SK-N-SH (cell line): ENCODE results near the gene PITPNB.

Source experiments
- EP300 ChIP-seq, 2 experiments: IDR thresholded peaks; 2 replicates each; pipeline versions ENCODE4 v1.4.0 to v1.6.1; 2012; ENCODE audit warnings: borderline replicate concordance in 1 of 2, low read depth in 1 of 2, low read length in 1 of 2
- EZH2phosphoT487 ChIP-seq: fragments of 200-600 bp; sonication (generic); IDR thresholded peaks from 2 replicates; pipeline ENCODE4 v1.6.1; 2017; ENCODE audit warnings: low read depth, mixed run types, mild to moderate bottlenecking, antibody characterized with exemption, moderate library complexity, borderline replicate concordance
- POLR2AphosphoS5 ChIP-seq: IDR thresholded peaks from 2 replicates; pipeline ENCODE4 v1.6.1; 2012; ENCODE audit warnings: low read depth, low read length
- TCF12 ChIP-seq: IDR thresholded peaks from 2 replicates; pipeline ENCODE4 v1.4.0; 2012
- USF2 ChIP-seq: fragments of 150-350 bp; IDR thresholded peaks from 2 replicates; pipeline ENCODE4 v1.6.1; 2017; ENCODE audit warnings: antibody characterized with exemption, low read length, low read depth, borderline replicate concordance
- TF ChIP-seq, protein P1 (sequence below): fragments of 200-600 bp; sonication (generic); IDR thresholded peaks from 2 replicates; pipeline ENCODE4 v1.6.1; 2017; ENCODE audit warnings: antibody characterized with exemption, mild to moderate bottlenecking, moderate library complexity

DNA sequence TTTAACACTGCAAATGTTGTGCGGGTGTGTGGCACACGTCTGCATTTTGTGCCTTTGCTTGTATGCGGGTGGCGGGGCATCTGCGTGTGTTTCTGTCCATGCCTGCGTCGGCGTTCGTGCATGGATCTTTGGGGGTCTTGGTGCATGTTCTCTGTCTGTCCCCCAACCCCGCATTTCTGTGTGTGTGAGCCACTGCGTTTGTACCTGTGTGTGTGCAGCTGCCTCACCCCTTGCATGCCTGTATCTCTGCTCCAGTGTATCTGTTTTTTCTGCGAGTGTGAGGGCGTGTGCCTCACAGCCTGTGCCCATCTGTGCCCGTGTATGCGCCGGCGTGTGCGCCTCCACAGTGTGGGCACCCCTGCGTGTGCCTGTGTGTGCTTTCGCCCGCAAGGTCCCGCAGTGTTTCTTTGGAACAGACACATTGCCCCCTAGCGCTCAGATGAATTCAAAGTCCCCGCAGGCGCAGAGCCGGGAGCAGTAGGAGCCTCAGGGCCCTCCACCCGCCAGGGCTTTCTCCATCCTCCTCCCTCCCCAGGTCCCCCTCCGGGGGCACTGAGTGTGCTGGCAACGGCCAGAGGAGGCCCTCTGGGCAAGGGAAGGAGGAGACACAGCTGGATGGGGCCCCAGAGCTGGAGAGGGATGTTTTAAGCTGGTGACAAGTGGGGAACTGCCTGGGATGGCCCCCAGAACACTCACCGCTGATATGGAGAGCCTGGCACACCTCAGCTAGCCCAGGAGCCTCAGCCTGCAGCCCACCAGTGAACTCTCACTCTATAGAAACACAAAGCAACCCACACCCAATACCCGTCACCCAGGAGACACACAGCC lies 114.4 kb downstream of the PITPNB start:
- TF ChIP-seq POLR2AphosphoS5 (no peak), EP300 (IDR thresholded peaks at IDR 0.05; ENCODE audit: borderline replicate concordance in 1 of 2, low read depth in 1 of 2, low read length in 1 of 2) (no peak), USF2 (no peak), EZH2phosphoT487 (no peak), TCF12 (no peak)
- TF ChIP-seq, protein P1, sequence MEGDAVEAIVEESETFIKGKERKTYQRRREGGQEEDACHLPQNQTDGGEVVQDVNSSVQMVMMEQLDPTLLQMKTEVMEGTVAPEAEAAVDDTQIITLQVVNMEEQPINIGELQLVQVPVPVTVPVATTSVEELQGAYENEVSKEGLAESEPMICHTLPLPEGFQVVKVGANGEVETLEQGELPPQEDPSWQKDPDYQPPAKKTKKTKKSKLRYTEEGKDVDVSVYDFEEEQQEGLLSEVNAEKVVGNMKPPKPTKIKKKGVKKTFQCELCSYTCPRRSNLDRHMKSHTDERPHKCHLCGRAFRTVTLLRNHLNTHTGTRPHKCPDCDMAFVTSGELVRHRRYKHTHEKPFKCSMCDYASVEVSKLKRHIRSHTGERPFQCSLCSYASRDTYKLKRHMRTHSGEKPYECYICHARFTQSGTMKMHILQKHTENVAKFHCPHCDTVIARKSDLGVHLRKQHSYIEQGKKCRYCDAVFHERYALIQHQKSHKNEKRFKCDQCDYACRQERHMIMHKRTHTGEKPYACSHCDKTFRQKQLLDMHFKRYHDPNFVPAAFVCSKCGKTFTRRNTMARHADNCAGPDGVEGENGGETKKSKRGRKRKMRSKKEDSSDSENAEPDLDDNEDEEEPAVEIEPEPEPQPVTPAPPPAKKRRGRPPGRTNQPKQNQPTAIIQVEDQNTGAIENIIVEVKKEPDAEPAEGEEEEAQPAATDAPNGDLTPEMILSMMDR = peak; percentile 57
